ENCODE results near the gene TLE3. TPM values are rescaled to one million over a fixed set of nuclear protein-coding genes. Genes with fewer than 3 reads are reported as not detected.

TLE3 gene
- total RNA-seq, 1 donor from 2014 or later: 45.4 TPM

DNA sequence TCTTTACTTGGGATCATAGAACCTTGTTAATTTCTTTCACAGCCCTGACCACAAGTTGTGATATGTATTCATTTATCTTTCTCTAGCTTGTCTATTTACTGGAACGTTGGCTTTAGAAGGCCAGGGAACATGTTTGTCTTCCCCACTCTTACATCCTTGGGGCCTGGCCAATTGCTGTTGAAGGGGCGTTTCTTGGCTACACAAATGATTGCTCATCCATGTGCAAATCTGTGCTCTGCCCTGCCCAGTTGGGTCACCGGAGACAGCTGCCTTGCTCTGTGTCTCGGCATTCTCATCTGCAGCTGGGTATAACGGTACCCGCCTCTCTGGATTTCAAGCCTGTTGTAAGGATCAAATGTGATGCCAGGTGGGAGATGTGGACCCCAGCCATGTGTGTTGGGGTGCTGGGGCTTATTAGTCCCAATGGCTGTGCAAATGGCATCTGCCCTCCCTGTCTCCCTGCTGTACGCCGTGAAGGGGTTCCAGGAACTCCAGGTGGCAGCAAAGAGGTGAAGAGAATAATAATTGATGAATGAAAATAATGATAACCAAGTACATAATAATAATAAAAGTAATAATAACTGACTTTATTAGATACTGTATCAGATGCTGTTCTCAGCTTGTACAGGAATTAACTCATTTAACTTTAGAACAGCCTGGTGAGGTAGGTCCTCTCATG is 24.0 kb upstream of the TLE3 start:
- peak; percentile 97 for DNase-seq (ENCODE audit: low read depth)
- peaks cover 87% of the 10 kb centered on the region for H3K27me3 Mint-ChIP-seq (ENCODE audit: low read depth, unreplicated experiment)

DNA sequence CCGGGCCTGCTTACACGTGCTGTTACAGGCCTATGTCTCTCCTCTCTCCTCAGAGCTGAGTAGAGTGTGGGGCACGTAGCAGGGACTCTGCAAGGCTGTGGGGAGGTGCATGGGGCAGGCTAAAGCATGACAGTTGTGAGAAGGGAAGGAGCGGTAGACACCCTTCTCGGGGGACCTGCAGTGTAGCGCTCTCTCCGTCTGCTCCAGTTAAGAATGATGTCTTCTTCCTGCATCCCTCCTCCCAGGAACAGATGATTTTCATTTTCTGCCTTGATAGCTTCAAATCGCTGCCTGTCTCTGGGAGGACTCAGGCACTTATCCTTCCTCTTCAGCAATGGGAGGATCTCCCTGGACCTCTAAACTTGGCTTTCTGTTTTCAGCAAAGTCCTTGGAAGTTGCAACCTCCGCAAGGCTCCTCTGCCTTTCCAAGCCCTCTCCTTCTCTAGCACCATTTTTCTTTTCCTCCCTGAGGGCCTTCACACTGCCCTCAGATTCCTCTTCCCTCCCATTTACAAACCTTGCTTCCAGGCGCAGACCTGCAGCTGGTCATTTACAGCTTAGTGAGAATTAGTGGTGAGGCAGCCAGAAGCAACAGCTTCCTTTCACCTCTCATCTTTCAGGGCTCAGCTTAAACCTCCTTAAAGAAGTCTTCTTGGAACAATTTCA is 23.4 kb upstream of the TLE3 start:
- Mint-ChIP-seq H3K4me1 (ENCODE audit: low read depth, unreplicated experiment) (peaks cover 3% of the 10 kb centered on the region), H3K9me3 (ENCODE audit: unreplicated experiment) (peaks cover 2% of the 10 kb centered on the region), H3K27ac (ENCODE audit: unreplicated experiment) (no peak overlapping the region), H3K36me3 (ENCODE audit: low read depth, unreplicated experiment) (no peaks in the 10 kb centered on the region), H3K27me3 (ENCODE audit: low read depth, unreplicated experiment) (peaks cover 84% of the 10 kb centered on the region), H3K4me3 (ENCODE audit: unreplicated experiment) (no peak overlapping the region)
- Histone ChIP-seq H3K4me1 (ENCODE audit: insufficient read depth, low read length) (peaks cover 2% of the 10 kb centered on the region), H4K20me1 (ENCODE audit: insufficient read depth, low read length) (no peaks in the 10 kb centered on the region), H3K27me3 (ENCODE audit: insufficient read depth, low read length) (peaks cover 35% of the 10 kb centered on the region), H3K27ac (ENCODE audit: low read depth, low read length) (no peak overlapping the region), H3K4me3 (ENCODE audit: insufficient read depth, low read depth, low read length) (no peak overlapping the region), H3K9me3 (ENCODE audit: insufficient read depth, low read depth, low read length) (no peaks in the 10 kb centered on the region), H3K4me2 (ENCODE audit: low read length) (no peak overlapping the region), H2AFZ (ENCODE audit: low read depth, low read length) (no peak overlapping the region), H3K9ac (ENCODE audit: low read length) (no peak overlapping the region), H3K36me3 (ENCODE audit: insufficient read depth, low read length) (no peaks in the 10 kb centered on the region), H3K79me2 (ENCODE audit: insufficient read depth, low read length) (no peaks in the 10 kb centered on the region)
- DNase-seq (ENCODE audit: low read depth) (peak; percentile 8), FAIRE-seq (no peak)
- TF ChIP-seq, protein P1, sequence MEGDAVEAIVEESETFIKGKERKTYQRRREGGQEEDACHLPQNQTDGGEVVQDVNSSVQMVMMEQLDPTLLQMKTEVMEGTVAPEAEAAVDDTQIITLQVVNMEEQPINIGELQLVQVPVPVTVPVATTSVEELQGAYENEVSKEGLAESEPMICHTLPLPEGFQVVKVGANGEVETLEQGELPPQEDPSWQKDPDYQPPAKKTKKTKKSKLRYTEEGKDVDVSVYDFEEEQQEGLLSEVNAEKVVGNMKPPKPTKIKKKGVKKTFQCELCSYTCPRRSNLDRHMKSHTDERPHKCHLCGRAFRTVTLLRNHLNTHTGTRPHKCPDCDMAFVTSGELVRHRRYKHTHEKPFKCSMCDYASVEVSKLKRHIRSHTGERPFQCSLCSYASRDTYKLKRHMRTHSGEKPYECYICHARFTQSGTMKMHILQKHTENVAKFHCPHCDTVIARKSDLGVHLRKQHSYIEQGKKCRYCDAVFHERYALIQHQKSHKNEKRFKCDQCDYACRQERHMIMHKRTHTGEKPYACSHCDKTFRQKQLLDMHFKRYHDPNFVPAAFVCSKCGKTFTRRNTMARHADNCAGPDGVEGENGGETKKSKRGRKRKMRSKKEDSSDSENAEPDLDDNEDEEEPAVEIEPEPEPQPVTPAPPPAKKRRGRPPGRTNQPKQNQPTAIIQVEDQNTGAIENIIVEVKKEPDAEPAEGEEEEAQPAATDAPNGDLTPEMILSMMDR (IDR thresholded peaks at IDR 0.05; ENCODE audit: insufficient read depth, low read depth, low read length): no peak
- TF ChIP-seq EZH2 (IDR thresholded peaks at IDR 0.05; ENCODE audit: insufficient read depth, low read length): no peak

More for the DNA sequence above, 24.0 kb upstream of the TLE3 start:
- TF ChIP-seq, protein P1 (IDR thresholded peaks at IDR 0.05; ENCODE audit: insufficient read depth, low read depth, low read length): peak; percentile 5
- no peak for TF ChIP-seq EZH2 (IDR thresholded peaks at IDR 0.05; ENCODE audit: insufficient read depth, low read length)
- Mint-ChIP-seq H3K4me3 (ENCODE audit: unreplicated experiment) (no peak overlapping the region), H3K9me3 (ENCODE audit: unreplicated experiment) (peaks cover 2% of the 10 kb centered on the region), H3K4me1 (ENCODE audit: low read depth, unreplicated experiment) (peaks cover 3% of the 10 kb centered on the region), H3K36me3 (ENCODE audit: low read depth, unreplicated experiment) (no peaks in the 10 kb centered on the region), H3K27ac (ENCODE audit: unreplicated experiment) (no peak overlapping the region)
- peak; percentile 45 for FAIRE-seq
- H3K27ac ChIP-seq (ENCODE audit: low read depth, low read length): no peak overlapping the region
- peaks cover 2% of the 10 kb centered on the region for H3K4me1 ChIP-seq (ENCODE audit: insufficient read depth, low read length)
- no peaks in the 10 kb centered on the region for H3K79me2 ChIP-seq (ENCODE audit: insufficient read depth, low read length)
- H3K9me3 ChIP-seq (ENCODE audit: insufficient read depth, low read depth, low read length): no peaks in the 10 kb centered on the region
- H4K20me1 ChIP-seq (ENCODE audit: insufficient read depth, low read length): no peaks in the 10 kb centered on the region
- H3K27me3 ChIP-seq (ENCODE audit: insufficient read depth, low read length): peaks cover 40% of the 10 kb centered on the region
- H3K4me2 ChIP-seq (ENCODE audit: low read length): no peak overlapping the region
- H2AFZ ChIP-seq (ENCODE audit: low read depth, low read length): no peak overlapping the region
- H3K9ac ChIP-seq (ENCODE audit: low read length): no peak overlapping the region
- H3K36me3 ChIP-seq (ENCODE audit: insufficient read depth, low read length): no peaks in the 10 kb centered on the region
- no peak overlapping the region for H3K4me3 ChIP-seq (ENCODE audit: insufficient read depth, low read depth, low read length)

All from astrocyte (in vitro differentiated cells and primary cell).